HG03064 (cell line): ENCODE measurements around the gene RASA2.
"Not testable (repeated sequence)": the region's sequence is repeated elsewhere in the genome, so short reads cannot be mapped to it uniquely, and the experiment has no call there.

Experiments
- ATAC-seq: cut with Tn5 transposase; IDR thresholded peaks from one replicate; pipeline ENCODE4 v1.9.1; 2021; ENCODE audit warnings: low read depth; ENCODE audit not compliant: unreplicated experiment

RASA2 gene

DNA sequence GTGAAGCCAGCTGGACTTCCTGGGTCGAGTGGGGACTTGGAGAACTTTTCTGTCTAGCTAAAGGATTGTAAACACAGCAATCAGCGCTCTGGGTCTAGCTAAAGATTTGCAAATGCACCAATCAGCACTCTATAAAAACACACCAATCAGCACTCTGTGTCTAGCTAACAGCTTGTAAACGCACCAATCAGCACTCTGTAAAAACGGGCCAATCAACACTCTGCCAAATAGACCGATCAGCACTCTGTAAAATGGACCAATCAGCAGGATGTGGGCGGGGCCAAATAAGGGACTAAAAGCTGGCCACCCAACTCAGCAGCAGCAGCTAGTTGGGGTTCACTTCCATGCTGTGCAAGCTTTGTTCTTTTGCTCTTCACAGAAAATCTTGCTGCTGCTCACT, 141.5 kb downstream of the RASA2 start:
- not testable (repeated sequence) for ATAC-seq

DNA sequence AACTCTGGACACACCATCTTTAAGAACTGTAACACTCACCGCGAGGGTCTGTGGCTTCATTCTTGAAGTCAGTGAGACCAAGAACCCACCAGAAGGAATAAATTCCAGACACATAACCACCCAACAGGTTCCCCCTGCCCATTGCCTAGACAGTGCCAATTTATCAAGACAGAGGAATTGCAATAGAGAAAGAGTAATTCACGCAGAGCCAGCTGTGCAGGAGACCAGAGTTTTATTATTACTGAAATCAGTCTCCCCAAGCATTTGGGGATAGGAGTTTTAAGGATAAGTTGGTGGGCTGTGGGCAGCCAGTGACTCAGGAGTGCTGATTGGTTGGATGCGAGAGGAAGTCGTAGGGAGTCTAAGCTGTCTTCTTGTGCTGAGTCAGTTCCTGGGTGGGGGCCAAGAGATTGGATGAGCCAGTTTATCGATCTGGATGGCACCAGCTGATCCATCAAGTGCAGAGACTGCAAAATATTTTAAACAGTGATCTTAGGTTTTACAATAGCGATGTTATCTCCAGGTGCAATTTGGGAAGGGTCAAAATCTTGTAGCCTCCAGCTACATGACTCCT, 142.1 kb downstream of the RASA2 start:
- not testable (repeated sequence) for ATAC-seq

- no peak for ATAC-seq
Measured at GRCh38 chr3:141629976-141630375, 143.1 kb downstream of the RASA2 start.

DNA sequence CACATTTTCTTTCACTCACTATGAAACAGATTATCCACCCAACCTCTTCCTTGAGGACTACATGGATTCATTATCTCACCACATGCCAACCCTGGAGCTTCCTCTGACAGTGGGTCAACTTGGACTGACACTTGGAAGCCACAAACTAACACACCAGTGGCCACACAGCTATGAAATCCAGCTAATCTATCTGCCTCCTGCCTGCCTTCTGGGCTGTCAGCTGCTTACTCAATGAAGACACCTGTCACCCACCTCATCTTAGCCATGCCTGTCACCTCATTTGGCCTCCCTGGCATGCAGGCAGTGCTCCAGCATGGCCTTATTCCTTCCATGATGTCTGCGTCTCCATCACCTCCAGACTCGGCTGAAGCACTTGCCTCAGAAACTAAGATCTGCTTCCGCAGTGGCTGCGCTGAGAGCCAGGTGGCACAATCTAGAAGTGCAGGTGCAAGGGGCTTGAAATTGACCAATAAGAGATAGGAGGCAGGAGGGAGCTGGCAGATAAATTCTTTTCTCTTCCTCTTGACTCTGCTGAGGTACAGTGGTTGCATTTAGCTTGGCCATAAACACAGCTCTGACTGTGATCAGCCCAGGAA, 146.1 kb downstream of the RASA2 start:
- no peak for ATAC-seq

DNA sequence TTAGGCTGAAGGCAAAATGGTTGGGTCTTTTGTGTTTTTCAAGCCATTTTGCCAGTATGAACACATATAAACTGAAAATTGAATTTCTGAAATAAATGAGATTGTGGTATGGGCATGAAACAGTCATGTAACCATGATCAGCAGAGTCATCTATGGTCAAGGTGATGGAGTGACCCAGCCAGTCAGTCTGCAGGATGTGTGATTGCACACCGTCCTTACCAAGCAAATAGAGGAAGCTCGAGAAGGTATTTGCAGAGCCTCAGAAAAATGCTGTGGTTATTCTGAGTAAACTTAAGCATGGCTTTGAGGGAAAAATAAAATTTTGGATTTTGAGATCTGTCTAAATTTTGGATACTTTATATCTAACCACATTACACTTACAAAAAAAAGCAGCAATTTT, 155.4 kb downstream of the RASA2 start:
- ATAC-seq = no peak

GRCh38 chr3:141643391-141643790, 156.6 kb downstream of the RASA2 start:
- no peak for ATAC-seq

- ATAC-seq = no peak
Measured at GRCh38 chr3:141643796-141644195, 157.0 kb downstream of the RASA2 start.

GRCh38 chr3:141644931-141645330, 158.1 kb downstream of the RASA2 start:
- no peak for ATAC-seq

GRCh38 chr3:141646760-141647561, 160.1 kb downstream of the RASA2 start:
- ATAC-seq = no peak

- ATAC-seq = no peak
Measured at GRCh38 chr3:141647562-141647915, 160.7 kb downstream of the RASA2 start.

GRCh38 chr3:141648055-141648910, 161.5 kb downstream of the RASA2 start:
- ATAC-seq = no peak

DNA sequence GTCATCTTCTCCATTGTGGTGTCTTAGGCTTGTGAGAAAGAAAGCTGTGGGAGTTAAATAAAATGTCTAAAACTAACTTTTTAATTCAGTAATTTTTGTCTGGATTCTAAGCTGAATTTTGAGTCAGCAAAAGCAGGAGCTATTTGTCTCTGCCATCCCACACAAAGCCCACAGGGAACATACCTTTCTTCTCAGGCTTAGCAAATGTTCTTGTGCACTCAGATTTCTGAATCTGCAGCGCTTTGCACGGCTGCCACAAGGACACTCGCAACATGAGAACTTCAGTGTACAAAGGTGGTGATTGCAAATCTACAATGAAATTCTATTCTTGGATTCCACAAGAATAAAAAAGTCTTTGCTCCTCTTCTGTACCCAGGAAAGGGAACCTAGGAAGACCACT, 163.0 kb downstream of the RASA2 start:
- ATAC-seq = no peak

GRCh38 chr3:141650783-141651182, 164.0 kb downstream of the RASA2 start:
- no peak for ATAC-seq

- ATAC-seq = no peak
Measured at GRCh38 chr3:141651409-141651808, 164.6 kb downstream of the RASA2 start.

- no peak for ATAC-seq
Measured at GRCh38 chr3:141652349-141652748, 165.5 kb downstream of the RASA2 start.

DNA sequence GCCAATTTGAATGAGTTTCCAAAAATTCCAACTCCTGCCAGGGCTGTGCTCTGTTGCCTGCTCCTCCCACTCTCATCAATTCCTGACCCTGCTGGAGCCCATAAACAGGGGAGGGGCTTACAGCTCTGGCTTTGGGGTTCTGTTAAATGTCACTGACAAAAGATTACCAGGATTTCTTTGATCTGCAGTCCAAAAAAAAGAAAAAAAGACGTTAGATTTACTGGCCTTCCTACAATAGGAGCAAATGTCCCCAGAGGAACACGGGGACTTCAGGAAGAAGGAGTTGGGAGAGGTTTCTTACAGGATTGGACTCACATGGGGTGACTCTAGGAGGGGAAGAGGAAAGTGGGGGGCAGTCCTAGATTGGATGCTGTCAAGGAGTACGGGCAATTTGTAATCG, 167.0 kb downstream of the RASA2 start:
- ATAC-seq = no peak

DNA sequence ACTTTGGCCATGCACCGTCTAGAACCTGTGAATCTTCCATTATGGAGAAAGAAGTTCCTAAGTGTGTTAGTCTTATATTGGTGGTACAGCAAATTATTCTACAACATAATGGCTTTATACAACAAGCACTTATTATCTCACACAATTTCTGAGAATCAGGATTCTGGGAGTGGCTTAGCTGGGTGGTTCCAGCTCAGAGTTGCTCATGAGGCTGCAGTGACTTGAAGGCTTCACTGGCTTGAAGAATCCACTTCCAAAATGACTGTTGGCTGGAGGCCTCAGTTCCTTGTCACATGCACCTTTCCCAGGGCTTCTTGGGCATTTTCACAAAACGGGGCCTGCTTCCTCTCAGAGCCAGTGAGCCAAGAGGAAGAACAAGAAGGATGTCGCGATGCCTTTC, 169.0 kb downstream of the RASA2 start:
- ATAC-seq = no peak

- no peak for ATAC-seq
Measured at GRCh38 chr3:141656771-141657170, 169.9 kb downstream of the RASA2 start.

- no peak for ATAC-seq
Measured at GRCh38 chr3:141657516-141657915, 170.7 kb downstream of the RASA2 start.

GRCh38 chr3:141659821-141660613, 173.2 kb downstream of the RASA2 start:
- no peak for ATAC-seq
